Endothelial cell (in vitro differentiated cells): ENCODE results near the gene GRIN2A. TPM values are rescaled to one million over a fixed set of nuclear protein-coding genes. Genes with fewer than 3 reads are reported as not detected.

Experiments
- DNase-seq: peaks from one replicate; pipeline ENCODE4 v3.0.0; 2021; ENCODE audit warnings: low spot score
- H3K27ac Mint-ChIP-seq: one replicate; pipeline ENCODE4 v1.8.0; 2021; ENCODE audit warnings: mixed read lengths, inconsistent platforms; ENCODE audit not compliant: unreplicated experiment
- H3K27me3 Mint-ChIP-seq: one replicate; pipeline ENCODE4 v1.8.0; 2021; ENCODE audit warnings: mild to moderate bottlenecking, moderate library complexity, mixed read lengths, inconsistent platforms; ENCODE audit not compliant: unreplicated experiment
- H3K36me3 Mint-ChIP-seq: one replicate; pipeline ENCODE4 v1.8.0; 2021; ENCODE audit warnings: mild to moderate bottlenecking, low read depth, mixed read lengths, inconsistent platforms; ENCODE audit not compliant: unreplicated experiment
- H3K4me1 Mint-ChIP-seq: one replicate; pipeline ENCODE4 v1.8.0; 2021; ENCODE audit warnings: mild to moderate bottlenecking, mixed read lengths, inconsistent platforms; ENCODE audit not compliant: unreplicated experiment
- H3K4me3 Mint-ChIP-seq: one replicate; pipeline ENCODE4 v1.8.0; 2021; ENCODE audit warnings: mild to moderate bottlenecking, mixed read lengths, inconsistent platforms; ENCODE audit not compliant: unreplicated experiment
- H3K9me3 Mint-ChIP-seq: one replicate; pipeline ENCODE4 v1.8.0; 2021; ENCODE audit warnings: mixed read lengths, inconsistent platforms; ENCODE audit not compliant: unreplicated experiment
- total RNA-seq: library from RNA; stranded (reverse); fragmentation: NEBNext Ultra II Directional; extraction: Animal tissue kit (Norgen Biotek cat#: 25700); gene quantifications from one replicate; pipeline ENCODE4 v1.2.1, GENCODE V29; 2021; ENCODE audit not compliant: unreplicated experiment
- TF ChIP-seq, protein P1 (sequence below): fragments of 200-600 bp; sonication (generic); IDR thresholded peaks from one replicate; pipeline ENCODE4 v1.5.0; 2021; ENCODE audit warnings: antibody characterized with exemption; ENCODE audit not compliant: unreplicated experiment

Gene GRIN2A
- total RNA-seq, 1 donor from 2014 or later, result 0.03 TPM

DNA sequence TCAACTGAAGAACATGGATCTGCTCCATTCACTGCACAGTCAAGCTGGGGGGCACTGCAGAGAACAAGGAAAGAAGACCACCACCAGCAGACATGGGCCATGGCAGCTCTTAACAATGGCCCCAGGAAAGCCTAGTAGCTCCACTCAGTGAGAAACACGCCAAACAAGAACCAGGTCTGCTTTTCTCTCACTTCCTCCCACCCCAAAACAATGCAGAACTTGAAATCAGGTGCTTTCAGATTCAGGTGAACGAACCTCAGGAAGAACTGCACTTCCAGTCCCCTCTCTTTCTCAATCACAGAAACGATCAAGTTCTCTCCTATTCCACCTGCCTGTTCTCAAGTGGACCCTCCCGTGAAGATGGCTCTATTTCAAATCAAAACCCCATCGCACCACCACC is 155.6 kb downstream of the GRIN2A start:
- H3K27ac Mint-ChIP-seq, result no peak overlapping the region
- peaks cover 8% of the 10 kb centered on the region for H3K27me3 Mint-ChIP-seq
- no peak for DNase-seq
- TF ChIP-seq, protein P1, sequence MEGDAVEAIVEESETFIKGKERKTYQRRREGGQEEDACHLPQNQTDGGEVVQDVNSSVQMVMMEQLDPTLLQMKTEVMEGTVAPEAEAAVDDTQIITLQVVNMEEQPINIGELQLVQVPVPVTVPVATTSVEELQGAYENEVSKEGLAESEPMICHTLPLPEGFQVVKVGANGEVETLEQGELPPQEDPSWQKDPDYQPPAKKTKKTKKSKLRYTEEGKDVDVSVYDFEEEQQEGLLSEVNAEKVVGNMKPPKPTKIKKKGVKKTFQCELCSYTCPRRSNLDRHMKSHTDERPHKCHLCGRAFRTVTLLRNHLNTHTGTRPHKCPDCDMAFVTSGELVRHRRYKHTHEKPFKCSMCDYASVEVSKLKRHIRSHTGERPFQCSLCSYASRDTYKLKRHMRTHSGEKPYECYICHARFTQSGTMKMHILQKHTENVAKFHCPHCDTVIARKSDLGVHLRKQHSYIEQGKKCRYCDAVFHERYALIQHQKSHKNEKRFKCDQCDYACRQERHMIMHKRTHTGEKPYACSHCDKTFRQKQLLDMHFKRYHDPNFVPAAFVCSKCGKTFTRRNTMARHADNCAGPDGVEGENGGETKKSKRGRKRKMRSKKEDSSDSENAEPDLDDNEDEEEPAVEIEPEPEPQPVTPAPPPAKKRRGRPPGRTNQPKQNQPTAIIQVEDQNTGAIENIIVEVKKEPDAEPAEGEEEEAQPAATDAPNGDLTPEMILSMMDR, result no peak
- H3K4me3 Mint-ChIP-seq, result no peak overlapping the region
- H3K36me3 Mint-ChIP-seq, result no peaks in the 10 kb centered on the region
- no peaks in the 10 kb centered on the region for H3K9me3 Mint-ChIP-seq
- peaks cover 5% of the 10 kb centered on the region for H3K4me1 Mint-ChIP-seq

DNA sequence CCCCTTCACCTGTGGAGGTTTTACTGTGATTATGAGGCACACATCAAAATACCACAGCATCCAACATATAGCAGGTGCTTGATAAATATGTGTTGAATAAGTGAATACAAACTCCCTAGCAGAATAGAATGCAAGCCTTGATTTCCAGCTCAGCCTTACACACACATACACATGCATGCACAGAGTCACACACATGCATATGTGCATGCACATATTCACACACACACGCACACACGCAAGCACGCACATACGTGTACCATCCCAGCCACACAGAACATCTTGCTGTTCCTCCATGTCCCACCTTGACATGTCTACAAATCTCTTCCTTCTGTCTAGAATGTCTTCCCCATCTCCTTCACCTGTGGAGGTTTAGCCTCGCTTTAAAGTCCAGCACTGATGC is 160.1 kb downstream of the GRIN2A start:
- H3K9me3 Mint-ChIP-seq, result no peaks in the 10 kb centered on the region
- H3K36me3 Mint-ChIP-seq, result no peaks in the 10 kb centered on the region
- peaks cover 6% of the 10 kb centered on the region for H3K27me3 Mint-ChIP-seq
- no peak for DNase-seq
- no peak overlapping the region for H3K4me3 Mint-ChIP-seq
- H3K27ac Mint-ChIP-seq, result no peak overlapping the region
- no peaks in the 10 kb centered on the region for H3K4me1 Mint-ChIP-seq
- TF ChIP-seq, protein P1, result no peak

DNA sequence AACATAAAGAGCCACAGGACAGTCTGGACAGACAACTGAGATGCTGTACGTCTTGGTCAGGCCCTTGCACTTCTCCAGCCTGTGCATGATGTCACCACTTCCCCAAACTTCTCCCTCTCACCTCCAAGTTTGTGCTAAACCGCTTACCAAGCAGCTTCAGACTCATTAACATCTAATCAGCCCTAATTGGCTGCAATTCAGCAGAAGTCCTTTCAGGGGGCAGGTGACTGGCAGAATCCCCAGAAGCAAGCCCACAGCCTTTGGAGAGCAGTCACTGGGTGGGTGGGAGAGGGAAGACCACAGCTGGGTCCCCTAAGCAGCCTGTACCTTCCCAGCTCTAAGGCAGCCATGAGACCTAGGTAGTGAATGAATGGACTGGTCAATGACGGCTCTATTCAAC is 161.4 kb downstream of the GRIN2A start:
- Mint-ChIP-seq H3K4me3 (no peak overlapping the region), H3K27ac (no peak overlapping the region), H3K4me1 (no peaks in the 10 kb centered on the region), H3K36me3 (no peaks in the 10 kb centered on the region), H3K27me3 (peaks cover 6% of the 10 kb centered on the region), H3K9me3 (no peaks in the 10 kb centered on the region)
- TF ChIP-seq, protein P1, result no peak
- no peak for DNase-seq

DNA sequence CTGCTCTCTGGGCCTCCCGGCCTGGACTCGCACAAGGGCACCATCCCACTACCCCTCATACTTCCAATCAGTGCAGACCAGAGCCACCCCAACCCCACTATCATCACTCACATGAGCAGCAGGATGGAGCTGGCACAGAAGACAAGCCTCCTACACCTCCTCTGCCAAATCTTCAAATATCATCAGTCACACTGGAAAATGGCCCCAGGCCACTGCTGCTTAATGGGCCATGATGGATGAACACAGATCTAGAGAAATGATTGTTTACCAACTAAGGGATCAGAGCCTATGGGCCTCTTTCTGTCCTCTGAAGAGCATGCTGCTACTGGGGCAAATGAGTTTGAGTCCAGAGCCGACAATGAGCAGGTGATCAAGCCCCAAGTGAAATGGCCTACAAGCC is 165.5 kb downstream of the GRIN2A start:
- Mint-ChIP-seq H3K27me3 (peaks cover 1% of the 10 kb centered on the region), H3K4me3 (no peak overlapping the region), H3K9me3 (no peaks in the 10 kb centered on the region)

DNA sequence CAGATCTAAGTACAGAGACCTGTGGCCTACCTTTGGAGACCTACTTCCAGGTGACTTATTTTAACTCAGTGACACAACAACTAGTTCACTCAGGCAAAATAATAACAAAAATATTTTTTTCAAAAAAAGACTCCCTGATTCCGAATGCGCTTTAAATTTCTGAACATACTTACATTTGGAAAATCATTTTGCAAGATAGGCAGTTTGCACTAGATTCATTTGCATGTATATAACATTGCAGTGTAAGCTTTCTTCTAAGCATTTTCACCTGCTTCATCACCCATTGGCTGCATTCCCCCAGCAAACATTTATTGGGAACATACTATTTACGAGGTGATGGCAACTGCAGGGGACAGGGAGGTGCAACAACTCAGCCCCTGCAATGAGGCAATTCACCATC is 166.8 kb downstream of the GRIN2A start:
- H3K9me3 Mint-ChIP-seq, result no peaks in the 10 kb centered on the region

More for the DNA sequence above, 165.5 kb downstream of the GRIN2A start:
- Mint-ChIP-seq H3K36me3 (no peaks in the 10 kb centered on the region), H3K27ac (no peak overlapping the region), H3K4me1 (no peaks in the 10 kb centered on the region)
- DNase-seq, result no peak
- TF ChIP-seq, protein P1, result no peak

More for the DNA sequence above, 166.8 kb downstream of the GRIN2A start:
- no peak for DNase-seq
- H3K27ac Mint-ChIP-seq, result no peak overlapping the region
- H3K36me3 Mint-ChIP-seq, result no peaks in the 10 kb centered on the region
- no peak overlapping the region for H3K4me3 Mint-ChIP-seq
- TF ChIP-seq, protein P1, result no peak
- no peaks in the 10 kb centered on the region for H3K4me1 Mint-ChIP-seq
- H3K27me3 Mint-ChIP-seq, result peaks cover 1% of the 10 kb centered on the region
